Measurements from ENCODE around the gene TSPAN32.

Gene TSPAN32

GRCh38 chr11:2264366-2265053 lies 37.3 kb upstream of the TSPAN32 start:
- Histone ChIP-seq H3K4me2 (ENCODE audit: insufficient read depth, low read length) (peak overlapping the region; percentile 54; the same call in 1 of the 2 replicates), H3K36me3 (ENCODE audit: insufficient read depth, low read length) (no peaks in the 10 kb centered on the region), H4K20me1 (ENCODE audit: insufficient read depth, low read length) (no peaks in the 10 kb centered on the region), H3K9me3 (ENCODE audit: insufficient read depth, low read length, severe bottlenecking) (no peaks in the 10 kb centered on the region), H3K79me2 (ENCODE audit: insufficient read depth, low read length) (no peaks in the 10 kb centered on the region), H3K4me3 (ENCODE audit: low read depth in 1 of 2, low read length in 2 of 2) (no peak overlapping the region), H3K27me3 (ENCODE audit: insufficient read depth, low read length, poor library complexity) (no peaks in the 10 kb centered on the region), H3K4me1 (ENCODE audit: insufficient read depth, low read length) (peaks cover 68% of the 10 kb centered on the region), H3K27ac (ENCODE audit: low read length) (peak overlapping the region; percentile 96), H2AFZ (ENCODE audit: low read depth, low read length) (peak overlapping the region; percentile 38; the same call in 1 of the 2 replicates), H3K9ac (ENCODE audit: low read depth, low read length) (peak overlapping the region; percentile 74)
- ATAC-seq (ENCODE audit: insufficient read depth, low read depth) (no peak), DNase-seq (peak; percentile 9)
- TF ChIP-seq EZH2 (IDR thresholded peaks at IDR 0.05; ENCODE audit: borderline replicate concordance, low read depth, low read length, severe bottlenecking), result no peak
- no peak for TF ChIP-seq CTCF (IDR thresholded peaks at IDR 0.05; ENCODE audit: borderline replicate concordance, extremely low read depth, low read length, poor library complexity, severe bottlenecking)

- H3K9ac ChIP-seq (ENCODE audit: low read depth, low read length), result peak overlapping the region; percentile 74
- no peaks in the 10 kb centered on the region for H3K27me3 ChIP-seq (ENCODE audit: insufficient read depth, low read length, poor library complexity)
- H3K36me3 ChIP-seq (ENCODE audit: insufficient read depth, low read length), result no peaks in the 10 kb centered on the region
- H3K79me2 ChIP-seq (ENCODE audit: insufficient read depth, low read length), result no peaks in the 10 kb centered on the region
- DNase-seq (no peak), ATAC-seq (ENCODE audit: insufficient read depth, low read depth) (no peak; the same call in 2 of the 3 replicates)
- H3K4me3 ChIP-seq (ENCODE audit: low read depth in 1 of 2, low read length in 2 of 2), result peak overlapping the region in 1 of 2 experiments; percentile 38; a peak in 2 of 4 replicates
- peak overlapping the region; percentile 96 for H3K27ac ChIP-seq (ENCODE audit: low read length)
- H3K4me1 ChIP-seq (ENCODE audit: insufficient read depth, low read length), result peaks cover 73% of the 10 kb centered on the region
- TF ChIP-seq CTCF (IDR thresholded peaks at IDR 0.05; ENCODE audit: borderline replicate concordance, extremely low read depth, low read length, poor library complexity, severe bottlenecking) (no peak), EZH2 (IDR thresholded peaks at IDR 0.05; ENCODE audit: borderline replicate concordance, low read depth, low read length, severe bottlenecking) (no peak)
- peak overlapping the region; percentile 49 for H2AFZ ChIP-seq (ENCODE audit: low read depth, low read length)
- H4K20me1 ChIP-seq (ENCODE audit: insufficient read depth, low read length), result no peaks in the 10 kb centered on the region
- H3K9me3 ChIP-seq (ENCODE audit: insufficient read depth, low read length, severe bottlenecking), result no peaks in the 10 kb centered on the region
- peak overlapping the region; percentile 54 for H3K4me2 ChIP-seq (ENCODE audit: insufficient read depth, low read length)
These were observed 36.4 kb upstream of the TSPAN32 start for GRCh38 chr11:2265396-2265795.

- ATAC-seq (ENCODE audit: insufficient read depth, low read depth) (peak; percentile 53), DNase-seq (peak; percentile 86)
- H4K20me1 ChIP-seq (ENCODE audit: insufficient read depth, low read length), result no peaks in the 10 kb centered on the region
- peak overlapping the region; percentile 49 for H2AFZ ChIP-seq (ENCODE audit: low read depth, low read length)
- H3K4me1 ChIP-seq (ENCODE audit: insufficient read depth, low read length), result peaks cover 73% of the 10 kb centered on the region
- H3K27ac ChIP-seq (ENCODE audit: low read length), result peak overlapping the region; percentile 96
- no peaks in the 10 kb centered on the region for H3K9me3 ChIP-seq (ENCODE audit: insufficient read depth, low read length, severe bottlenecking)
- H3K27me3 ChIP-seq (ENCODE audit: insufficient read depth, low read length, poor library complexity), result no peaks in the 10 kb centered on the region
- peak overlapping the region; percentile 74 for H3K9ac ChIP-seq (ENCODE audit: low read depth, low read length)
- no peaks in the 10 kb centered on the region for H3K36me3 ChIP-seq (ENCODE audit: insufficient read depth, low read length)
- H3K79me2 ChIP-seq (ENCODE audit: insufficient read depth, low read length), result no peaks in the 10 kb centered on the region
- TF ChIP-seq EZH2 (IDR thresholded peaks at IDR 0.05; ENCODE audit: borderline replicate concordance, low read depth, low read length, severe bottlenecking), result no peak
- no peak for TF ChIP-seq CTCF (IDR thresholded peaks at IDR 0.05; ENCODE audit: borderline replicate concordance, extremely low read depth, low read length, poor library complexity, severe bottlenecking)
- H3K4me2 ChIP-seq (ENCODE audit: insufficient read depth, low read length), result peak overlapping the region; percentile 54
- H3K4me3 ChIP-seq (ENCODE audit: low read depth in 1 of 2, low read length in 2 of 2), result peak overlapping the region in 1 of 2 experiments; percentile 38; a peak in 2 of 4 replicates
These were observed 35.8 kb upstream of the TSPAN32 start for GRCh38 chr11:2265854-2266585.
